IgD-negative memory B cell (primary cell): Measurements from ENCODE around the gene CLEC16A. TPM values are rescaled to one million over a fixed set of nuclear protein-coding genes. Genes with fewer than 3 reads are reported as not detected.

ENCODE experiments used
- H3K27ac Mint-ChIP-seq, 3 donors: one replicate each; pipeline ENCODE4 v1.8.0; 2020 to 2022; ENCODE audit warnings: mild to moderate bottlenecking in 3 of 3, mixed read lengths in 3 of 3, moderate library complexity in 1 of 3
- H3K27me3 Mint-ChIP-seq: one replicate; pipeline ENCODE4 v1.8.0; 2021; ENCODE audit warnings: mixed read lengths
- H3K36me3 Mint-ChIP-seq: one replicate; pipeline ENCODE4 v1.8.0; 2020; ENCODE audit warnings: mild to moderate bottlenecking, mixed read lengths
- H3K4me1 Mint-ChIP-seq, 3 donors: one replicate each; pipeline ENCODE4 v1.8.0; 2020 to 2022; ENCODE audit warnings: mixed read lengths in 3 of 3, mild to moderate bottlenecking in 1 of 3
- H3K4me3 Mint-ChIP-seq, 4 donors: one replicate each; pipeline ENCODE4 v1.8.0; 2020 to 2022; ENCODE audit warnings: mild to moderate bottlenecking in 4 of 4, mixed read lengths in 4 of 4, moderate library complexity in 3 of 4
- H3K9me3 Mint-ChIP-seq, 3 donors: one replicate each; pipeline ENCODE4 v1.8.0; 2020 to 2021; ENCODE audit warnings: mixed read lengths in 3 of 3, mild to moderate bottlenecking in 1 of 3
- polyA plus RNA-seq: library from polyadenylated mRNA; unstranded; fragments of 300-500 nt; fragmentation: Illumina TruSeq; gene quantifications from one replicate; pipeline ENCODE4 v1.2.3, GENCODE V29; 2021

CLEC16A gene
- polyA plus RNA-seq, 1 donor from 2014 or later, result 21.1 TPM

DNA sequence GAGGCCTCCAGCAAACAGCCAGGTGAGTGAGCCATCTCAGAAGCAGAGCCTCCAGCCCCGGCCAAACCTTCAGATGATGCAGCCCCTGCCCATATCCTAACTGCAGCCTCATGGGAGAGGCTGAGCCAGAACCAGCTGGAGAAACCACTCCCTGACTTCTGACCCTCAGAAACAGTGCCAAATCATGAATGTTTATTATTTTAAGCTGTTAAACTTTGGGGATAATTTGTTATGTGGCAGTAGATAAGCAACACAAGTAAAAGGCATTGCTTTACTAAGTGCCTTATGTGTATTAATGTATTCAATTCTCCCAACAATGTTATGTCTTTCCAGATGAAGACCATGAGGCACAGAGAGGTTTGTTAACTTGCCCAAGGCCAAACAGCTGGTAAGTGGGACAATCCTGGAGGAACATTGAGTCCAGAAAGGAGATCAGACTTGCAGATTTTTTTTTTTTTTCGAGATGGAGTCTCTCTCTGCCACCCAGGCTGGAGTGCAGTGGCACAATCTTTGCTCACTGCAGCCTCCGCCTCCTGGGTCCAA, 252.0 kb downstream of the CLEC16A start:
- Mint-ChIP-seq H3K4me1 (peaks cover 0 to 4% (median 3%) of the 10 kb centered on the region in 3 donors), H3K27ac (no peak overlapping the region), H3K9me3 (no peaks in the 10 kb centered on the region), H3K4me3 (no peak overlapping the region), H3K27me3 (peaks cover 5% of the 10 kb centered on the region), H3K36me3 (peaks cover 2% of the 10 kb centered on the region)

DNA sequence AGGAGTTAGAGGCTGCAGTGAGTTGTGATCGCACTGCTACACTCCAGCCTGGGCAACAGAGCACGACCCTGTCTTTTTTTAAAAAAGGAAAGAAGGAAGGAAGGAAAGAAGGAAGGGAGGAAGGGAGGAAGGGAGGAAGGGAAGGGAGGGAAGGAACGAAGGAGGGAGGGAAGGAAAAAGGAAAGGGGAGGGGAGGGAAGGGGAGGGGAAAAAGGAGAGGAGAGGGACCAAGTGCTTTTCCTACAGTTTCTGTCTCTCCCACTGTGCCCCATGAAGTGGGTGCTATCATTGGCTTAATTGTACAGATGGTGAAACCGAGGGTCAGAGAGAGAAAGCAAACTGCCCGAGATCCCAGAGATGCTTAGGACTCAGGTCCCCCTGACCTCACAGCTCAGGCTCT, 254.0 kb downstream of the CLEC16A start:
- H3K9me3 Mint-ChIP-seq, result no peaks in the 10 kb centered on the region
- peaks cover 4% of the 10 kb centered on the region for H3K36me3 Mint-ChIP-seq
- H3K4me3 Mint-ChIP-seq, result no peak overlapping the region
- peaks cover 4 to 11% (median 6%) of the 10 kb centered on the region in 3 donors for H3K4me1 Mint-ChIP-seq
- H3K27me3 Mint-ChIP-seq, result peaks cover 17% of the 10 kb centered on the region
- no peak overlapping the region for H3K27ac Mint-ChIP-seq

DNA sequence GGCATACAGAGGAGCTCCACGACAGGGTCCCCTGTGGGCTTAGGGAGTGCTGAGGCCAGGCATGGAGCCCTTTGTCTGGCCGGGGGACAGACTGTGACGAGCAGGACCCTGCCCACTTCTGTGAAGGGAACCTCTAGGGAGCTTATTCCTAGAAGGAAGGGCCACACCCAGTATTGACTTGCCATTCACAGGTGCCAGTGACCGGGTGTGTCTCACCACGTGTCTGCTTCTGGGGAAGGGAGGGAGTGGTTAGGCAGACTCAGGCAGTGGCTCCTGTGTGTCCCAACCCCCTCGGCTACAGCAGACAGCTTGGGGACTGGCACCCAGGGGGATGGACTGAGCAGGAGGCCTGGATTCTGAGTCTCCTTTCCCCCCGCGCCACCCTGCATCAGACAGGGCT, 254.5 kb downstream of the CLEC16A start:
- no peak overlapping the region for H3K27ac Mint-ChIP-seq
- H3K4me1 Mint-ChIP-seq, result peaks cover 4 to 11% (median 6%) of the 10 kb centered on the region in 3 donors
- H3K27me3 Mint-ChIP-seq, result peaks cover 17% of the 10 kb centered on the region
- no peak overlapping the region for H3K4me3 Mint-ChIP-seq
- no peaks in the 10 kb centered on the region for H3K9me3 Mint-ChIP-seq
- H3K36me3 Mint-ChIP-seq, result peaks cover 2% of the 10 kb centered on the region

DNA sequence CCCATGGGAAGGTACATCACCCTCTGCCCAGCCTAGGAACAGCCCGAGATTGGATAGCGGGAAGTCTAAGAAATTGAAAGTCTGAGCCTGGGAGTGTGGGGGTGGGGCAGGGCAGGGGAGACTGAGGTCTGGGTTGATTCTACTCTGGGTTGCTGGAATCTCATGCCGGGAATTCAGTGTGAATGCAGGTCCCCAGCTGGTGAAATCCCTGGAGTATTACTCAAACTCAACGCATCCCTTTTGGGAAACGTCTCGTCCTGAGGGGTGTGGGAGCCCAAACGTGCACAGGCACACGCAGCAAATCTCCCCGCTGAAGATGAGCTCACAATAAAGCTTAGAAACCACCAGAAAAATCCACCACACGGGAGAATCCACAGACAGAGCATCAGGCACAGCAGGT, 256.2 kb downstream of the CLEC16A start:
- H3K27me3 Mint-ChIP-seq, result peaks cover 22% of the 10 kb centered on the region
- peaks cover 2% of the 10 kb centered on the region for H3K36me3 Mint-ChIP-seq
- no peak overlapping the region for H3K27ac Mint-ChIP-seq
- H3K9me3 Mint-ChIP-seq, result no peaks in the 10 kb centered on the region
- H3K4me3 Mint-ChIP-seq, result no peak overlapping the region
- peaks cover 7 to 11% (median 9%) of the 10 kb centered on the region in 3 donors for H3K4me1 Mint-ChIP-seq

DNA sequence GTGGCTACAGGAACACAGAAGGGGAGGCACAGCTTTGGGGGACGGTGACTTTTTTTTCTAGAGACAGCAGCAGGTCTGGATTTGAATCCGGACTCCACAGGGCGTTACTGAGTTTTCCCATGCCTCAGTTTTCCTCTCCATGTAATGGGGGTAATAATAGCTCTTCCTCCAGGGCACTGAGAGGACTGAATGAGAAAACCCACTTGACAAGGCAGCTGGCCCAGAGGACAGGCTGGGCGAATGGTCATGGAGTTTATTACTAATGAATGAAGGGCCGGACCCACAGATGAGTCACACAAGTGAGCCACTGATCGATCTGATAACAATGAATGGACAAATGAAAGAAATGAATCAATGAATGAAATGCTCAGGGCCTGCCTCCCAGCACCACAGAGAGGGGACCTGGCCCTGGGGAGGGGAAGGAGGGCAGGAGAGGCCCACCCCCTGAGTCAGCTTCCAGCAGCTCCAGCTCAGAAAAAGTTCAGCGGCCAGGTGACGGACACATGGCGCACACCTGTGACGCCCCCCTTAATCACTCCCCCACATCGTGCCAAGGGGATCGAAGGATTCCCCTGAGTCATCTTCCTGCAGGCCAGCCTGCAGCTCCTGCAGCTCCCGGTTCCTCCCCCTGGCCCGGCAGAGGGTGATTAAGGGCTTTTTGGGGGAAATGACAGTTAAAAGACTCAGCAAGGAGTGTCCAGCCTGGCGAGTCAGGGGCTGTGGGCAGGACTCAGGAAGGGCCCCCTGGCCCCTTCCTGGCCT, 257.3 kb downstream of the CLEC16A start:
- Mint-ChIP-seq H3K36me3 (peaks cover 2% of the 10 kb centered on the region), H3K27me3 (peaks cover 30% of the 10 kb centered on the region), H3K9me3 (no peaks in the 10 kb centered on the region), H3K4me1 (peaks cover 15 to 18% (median 16%) of the 10 kb centered on the region in 3 donors), H3K4me3 (no peak overlapping the region), H3K27ac (peak overlapping the region in 1 of 3 donors; percentile 47)

DNA sequence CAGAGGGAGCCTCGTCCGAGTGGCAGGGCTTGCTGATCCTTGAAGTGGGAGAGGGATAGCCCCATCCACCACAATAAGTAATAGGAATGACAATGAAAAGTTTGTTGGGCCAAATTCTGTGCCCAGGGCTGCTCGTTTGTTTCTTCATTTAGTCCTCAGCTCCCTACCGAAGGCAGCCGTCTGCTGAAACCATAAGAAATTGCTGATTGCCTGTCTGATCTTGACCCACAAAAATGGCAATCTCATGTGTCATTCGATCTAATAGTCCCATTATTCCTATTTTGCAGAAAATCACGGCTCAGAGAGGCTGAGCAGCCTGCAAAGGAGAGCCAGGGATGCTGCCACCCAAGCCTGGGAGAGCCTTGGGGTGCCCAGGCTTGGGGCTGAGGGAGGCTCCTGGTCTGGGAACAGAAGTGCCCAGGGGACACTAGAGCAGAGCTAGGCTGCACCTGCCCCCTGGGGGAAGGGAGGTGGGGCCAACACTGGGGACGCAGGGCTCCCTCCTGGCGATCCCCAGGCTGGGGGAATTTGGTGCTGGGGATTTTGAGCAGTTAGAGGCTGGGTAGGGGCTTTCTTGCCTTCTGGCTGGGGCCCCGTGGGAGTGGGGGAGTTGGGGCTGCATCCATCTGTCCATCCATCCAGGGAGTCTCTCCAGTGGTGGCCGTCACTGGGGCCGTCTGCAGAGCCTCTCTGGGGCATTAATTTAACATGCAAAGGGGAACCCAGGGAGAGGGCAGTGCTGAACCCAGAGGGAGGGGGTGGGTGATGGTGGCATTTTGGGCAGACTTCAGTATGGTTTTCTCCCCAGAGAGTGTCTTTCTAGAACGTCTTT, 258.1 kb downstream of the CLEC16A start:
- Mint-ChIP-seq H3K27me3 (peaks cover 30% of the 10 kb centered on the region), H3K36me3 (peaks cover 2% of the 10 kb centered on the region), H3K4me3 (peak overlapping the region in 1 of 4 donors; percentile 59), H3K9me3 (no peaks in the 10 kb centered on the region), H3K4me1 (peaks cover 18 to 21% (median 19%) of the 10 kb centered on the region in 3 donors), H3K27ac (peak overlapping the region in 1 of 3 donors; percentile 88)

DNA sequence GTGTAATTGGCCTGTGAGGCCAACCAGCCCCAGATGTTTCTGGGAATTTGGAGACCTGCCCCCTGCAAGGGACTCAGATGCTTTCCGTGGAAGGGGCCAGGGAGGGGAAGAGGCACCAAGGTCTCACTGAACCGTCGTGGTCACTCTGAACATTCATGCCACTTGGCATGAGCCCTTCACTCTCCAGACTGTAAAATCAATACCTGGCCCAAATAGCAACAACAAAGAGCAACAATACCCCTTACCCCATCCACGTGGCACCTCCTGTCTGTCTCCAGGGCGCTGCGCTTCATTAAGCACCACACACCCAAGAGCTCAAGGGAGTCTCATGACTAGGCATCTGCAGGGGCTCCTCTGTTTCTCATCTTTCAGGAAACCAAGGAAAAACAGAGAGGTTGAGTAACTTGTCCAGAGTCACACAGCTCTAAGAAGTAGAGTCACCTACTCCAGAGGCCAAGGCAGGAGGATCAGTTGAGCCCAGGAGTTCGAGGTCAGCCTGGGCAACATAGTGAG, 258.8 kb downstream of the CLEC16A start:
- no peaks in the 10 kb centered on the region for H3K9me3 Mint-ChIP-seq
- peaks cover 18 to 21% (median 19%) of the 10 kb centered on the region in 3 donors for H3K4me1 Mint-ChIP-seq
- H3K4me3 Mint-ChIP-seq, result peak overlapping the region in 1 of 4 donors; percentile 59
- H3K36me3 Mint-ChIP-seq, result peaks cover 2% of the 10 kb centered on the region
- H3K27me3 Mint-ChIP-seq, result peaks cover 30% of the 10 kb centered on the region
- H3K27ac Mint-ChIP-seq, result peak overlapping the region in 1 of 3 donors; percentile 88

DNA sequence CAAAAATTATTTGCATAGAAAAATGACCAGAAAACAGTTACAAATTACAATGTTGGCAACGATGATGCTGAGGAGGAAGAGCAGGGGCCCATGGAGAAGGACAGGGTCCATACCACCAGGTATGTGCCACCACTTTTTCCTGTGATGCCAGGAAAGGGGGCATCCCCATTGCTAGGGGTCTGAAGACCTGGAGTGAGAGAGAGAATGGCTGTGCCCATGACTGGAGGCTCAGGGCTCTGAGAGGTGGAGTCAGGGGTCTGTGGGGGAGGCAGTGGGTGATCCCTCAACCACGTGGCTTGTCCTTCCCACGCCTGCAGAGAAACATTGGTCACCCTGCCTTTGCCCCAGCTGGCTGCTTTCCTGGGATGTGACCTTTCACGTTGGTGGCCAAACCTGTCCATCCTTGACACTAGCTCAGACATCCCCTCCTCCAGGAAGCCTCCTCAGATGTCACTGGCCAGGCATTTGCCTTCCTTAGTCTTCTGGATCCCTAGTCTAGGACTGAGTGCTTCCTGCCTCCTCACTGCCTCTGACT, 260.2 kb downstream of the CLEC16A start:
- Mint-ChIP-seq H3K4me3 (no peak overlapping the region), H3K4me1 (peaks cover 18 to 21% (median 19%) of the 10 kb centered on the region in 3 donors), H3K9me3 (no peaks in the 10 kb centered on the region), H3K27ac (no peak overlapping the region), H3K36me3 (peaks cover 2% of the 10 kb centered on the region), H3K27me3 (peaks cover 28% of the 10 kb centered on the region)

DNA sequence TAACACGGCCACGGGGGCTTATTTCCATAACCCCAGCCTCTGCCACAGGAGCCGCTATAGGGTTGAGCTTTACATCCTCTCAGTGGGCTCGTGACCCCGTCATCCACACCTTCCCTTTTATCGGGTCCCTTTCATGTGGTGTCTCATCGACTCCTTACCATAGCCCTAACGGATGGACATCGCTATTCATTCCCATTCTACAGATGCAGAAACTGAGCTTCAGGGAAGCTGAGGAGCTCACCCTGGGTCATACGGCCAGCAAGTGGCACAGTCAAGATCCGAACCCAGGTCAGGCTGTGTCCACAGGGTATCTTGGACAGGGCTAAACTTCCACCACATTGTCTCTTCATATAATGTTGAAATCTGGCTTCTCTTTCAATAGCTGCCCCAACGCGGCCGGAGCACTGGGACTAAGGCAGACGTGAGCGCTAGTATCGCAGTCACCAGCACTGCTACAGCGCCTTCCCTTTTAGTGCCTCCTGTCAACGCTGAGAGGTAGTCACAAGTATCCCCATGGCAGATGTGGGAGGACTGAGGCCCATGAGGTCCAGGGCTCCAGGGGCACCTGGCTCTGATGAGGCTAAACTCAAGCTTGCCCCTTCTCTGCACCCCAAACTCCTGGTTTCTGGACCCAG, 260.8 kb downstream of the CLEC16A start:
- Mint-ChIP-seq H3K27ac (no peak overlapping the region), H3K36me3 (peaks cover 2% of the 10 kb centered on the region), H3K4me1 (peaks cover 18 to 21% (median 19%) of the 10 kb centered on the region in 3 donors), H3K9me3 (no peaks in the 10 kb centered on the region), H3K4me3 (peak overlapping the region in 1 of 4 donors; percentile 55), H3K27me3 (peaks cover 28% of the 10 kb centered on the region)

DNA sequence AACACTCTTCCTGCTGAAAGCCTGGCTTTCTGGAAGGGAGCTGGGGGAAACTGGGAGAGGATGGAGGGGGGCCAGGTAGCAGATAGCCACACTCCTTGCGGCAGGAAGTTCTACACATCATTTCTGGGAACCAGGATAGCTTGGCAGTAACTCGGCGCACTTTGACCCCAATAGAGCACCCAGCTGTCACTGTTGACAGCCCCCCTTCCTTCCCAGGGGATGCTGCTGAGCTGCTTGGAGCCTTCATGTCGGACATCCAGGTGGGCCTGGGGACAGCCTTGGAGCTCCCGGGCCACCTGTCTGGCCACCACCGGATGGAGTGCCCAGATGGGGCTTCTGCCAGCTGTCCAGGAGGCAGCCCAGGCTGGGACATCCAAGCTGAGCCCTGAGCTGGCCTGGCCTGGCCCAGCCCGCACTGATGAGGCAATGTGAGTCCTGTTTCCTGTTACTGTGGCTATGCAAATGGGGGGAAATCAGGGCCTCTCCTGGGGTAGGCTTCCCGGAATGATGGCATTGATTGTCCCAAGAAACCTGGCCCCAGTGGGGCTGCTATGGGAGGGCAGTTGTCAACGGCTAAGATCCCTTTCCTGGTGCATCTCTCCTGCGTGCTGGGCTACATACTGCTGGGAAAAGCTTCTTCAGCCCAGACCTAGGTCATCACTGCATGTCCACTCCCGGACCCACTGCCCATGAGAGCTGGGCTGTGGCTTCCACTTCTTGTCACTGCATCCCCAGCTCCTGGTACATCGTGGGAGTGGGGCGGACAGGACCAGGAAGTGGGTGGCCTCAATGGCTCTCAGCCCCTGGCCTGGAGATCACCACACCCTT, 261.6 kb downstream of the CLEC16A start:
- H3K27me3 Mint-ChIP-seq, result peaks cover 30% of the 10 kb centered on the region
- H3K4me1 Mint-ChIP-seq, result peaks cover 15 to 19% (median 18%) of the 10 kb centered on the region in 3 donors

DNA sequence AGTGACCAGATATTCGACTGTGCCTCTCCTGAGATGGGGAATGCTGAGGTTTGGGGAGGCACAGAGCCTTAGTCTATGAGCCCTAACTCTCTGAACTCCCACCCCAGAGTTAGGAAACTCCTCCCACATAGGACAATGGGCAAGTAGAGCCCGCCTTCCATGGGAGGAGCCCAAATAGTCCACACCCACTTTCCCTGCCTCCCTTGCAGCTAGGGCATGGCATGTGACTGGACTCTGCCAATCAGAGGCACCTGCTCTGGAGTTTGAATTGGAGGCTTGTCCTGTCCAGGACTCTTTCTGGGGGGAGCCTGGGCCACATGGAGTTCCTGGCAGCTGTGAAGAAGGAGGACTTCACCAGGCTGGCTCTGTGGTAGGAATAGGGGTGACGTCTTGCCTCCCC, 263.3 kb downstream of the CLEC16A start:
- Mint-ChIP-seq H3K27ac (peak overlapping the region in 1 of 3 donors; percentile 17), H3K27me3 (peaks cover 24% of the 10 kb centered on the region), H3K4me1 (peaks cover 13 to 19% (median 15%) of the 10 kb centered on the region in 3 donors), H3K9me3 (no peaks in the 10 kb centered on the region), H3K4me3 (no peak overlapping the region), H3K36me3 (peaks cover 3% of the 10 kb centered on the region)

More for the DNA sequence above, 261.6 kb downstream of the CLEC16A start:
- peaks cover 2% of the 10 kb centered on the region for H3K36me3 Mint-ChIP-seq
- H3K4me3 Mint-ChIP-seq, result peak overlapping the region in 1 of 4 donors; percentile 27
- no peak overlapping the region for H3K27ac Mint-ChIP-seq
- no peaks in the 10 kb centered on the region for H3K9me3 Mint-ChIP-seq

DNA sequence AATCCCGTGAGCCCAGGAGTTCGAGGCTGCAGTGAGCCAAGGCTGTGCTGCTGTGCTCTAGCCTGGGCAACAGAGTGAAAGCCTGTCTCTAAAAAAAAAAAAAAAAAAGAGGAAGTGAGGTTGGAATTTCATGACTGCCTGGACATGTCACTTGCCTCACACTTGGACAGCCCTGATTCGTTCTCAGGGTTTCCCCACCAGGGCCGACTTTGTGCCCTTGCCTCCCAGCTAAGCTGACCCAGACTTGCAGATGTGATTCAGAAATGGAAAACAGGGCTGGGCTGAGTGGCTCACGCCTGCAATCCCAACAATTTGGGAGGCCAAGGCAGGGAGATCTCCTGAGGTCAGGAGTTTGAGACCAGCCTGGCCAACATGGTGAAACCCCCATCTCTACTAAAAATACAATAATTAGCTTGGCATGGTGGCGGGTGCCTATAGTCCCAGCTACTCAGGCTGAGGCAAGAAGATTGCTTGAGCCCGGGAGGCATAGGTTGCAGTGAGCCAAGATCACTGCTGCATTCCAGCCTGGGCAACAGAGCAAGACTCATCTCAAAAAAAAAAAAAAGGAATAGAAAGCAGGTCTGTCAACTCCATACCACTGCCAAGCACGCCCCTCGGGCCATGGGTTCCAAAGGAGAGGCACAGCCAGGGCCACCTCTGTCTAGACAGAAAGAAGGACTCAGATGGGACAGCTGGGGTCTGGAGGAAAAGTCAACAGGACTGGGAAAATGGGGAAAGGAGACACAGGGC, 264.7 kb downstream of the CLEC16A start:
- Mint-ChIP-seq H3K27ac (no peak overlapping the region), H3K36me3 (peaks cover 3% of the 10 kb centered on the region), H3K9me3 (no peaks in the 10 kb centered on the region), H3K4me3 (no peak overlapping the region), H3K27me3 (peaks cover 22% of the 10 kb centered on the region), H3K4me1 (peaks cover 13 to 15% (median 15%) of the 10 kb centered on the region in 3 donors)

DNA sequence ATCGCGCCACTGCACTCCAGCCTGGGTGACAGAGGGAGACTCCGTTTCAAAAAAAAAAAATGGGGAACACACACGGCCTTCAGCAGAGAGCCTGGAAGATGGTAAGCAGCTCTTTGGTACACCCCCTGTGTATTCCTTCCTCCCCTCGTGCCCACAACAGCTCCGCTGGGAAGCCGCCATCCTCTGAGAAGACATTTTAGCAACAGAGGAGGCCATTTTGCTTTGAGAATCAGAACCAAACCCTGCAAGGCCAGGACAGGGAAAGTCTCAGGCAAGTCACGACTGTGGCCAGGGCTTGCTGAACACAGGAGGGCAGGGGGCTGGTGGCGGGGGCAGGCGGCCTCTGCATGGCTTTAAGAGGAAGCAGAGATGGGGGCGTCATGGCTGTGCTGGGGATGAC, 265.9 kb downstream of the CLEC16A start:
- Mint-ChIP-seq H3K27ac (no peak overlapping the region), H3K9me3 (no peaks in the 10 kb centered on the region), H3K4me1 (peaks cover 12 to 14% (median 13%) of the 10 kb centered on the region in 3 donors), H3K27me3 (peaks cover 17% of the 10 kb centered on the region), H3K36me3 (peaks cover 3% of the 10 kb centered on the region), H3K4me3 (no peak overlapping the region)
